ENCODE results near the gene GNAZ. TPM values are rescaled to one million over a fixed set of nuclear protein-coding genes. Genes with fewer than 3 reads are reported as not detected.

The GNAZ gene
- polyA plus RNA-seq, 1 donor from 2014 or later, result 52.0 TPM

- Histone ChIP-seq H3K27ac (ENCODE audit: low read length) (no peak overlapping the region), H2AFZ (ENCODE audit: low read depth, low read length) (no peak overlapping the region), H3K9me2 (ENCODE audit: insufficient read depth, low read length) (no peaks in the 10 kb centered on the region), H3K9me3 (ENCODE audit: low read length) (no peaks in the 10 kb centered on the region), H3K4me2 (ENCODE audit: low read length) (no peak overlapping the region), H4K20me1 (ENCODE audit: insufficient read depth) (no peaks in the 10 kb centered on the region), H3K9ac (ENCODE audit: low read length) (no peak overlapping the region), H3F3A (ENCODE audit: insufficient read depth, low read length, poor library complexity, severe bottlenecking) (no peaks in the 10 kb centered on the region), H3K36me3 (ENCODE audit: insufficient read depth, low read length) (no peaks in the 10 kb centered on the region), H3K79me2 (replicated peaks; ENCODE audit: insufficient read depth, low read length) (no peaks in the 10 kb centered on the region), H3K4me3 (ENCODE audit: low read length) (no peak overlapping the region), H3K27me3 (ENCODE audit: insufficient read depth, low read depth, low read length) (no peaks in the 10 kb centered on the region)
- TF ChIP-seq TAF1 (IDR thresholded peaks at IDR 0.05; ENCODE audit: low read depth) (no peak), POLR2AphosphoS5 (IDR thresholded peaks at IDR 0.05) (no peak), CTCF (IDR thresholded peaks at IDR 0.05; ENCODE audit: poor library complexity, severe bottlenecking) (no peak), EZH2 (IDR thresholded peaks at IDR 0.05; ENCODE audit: borderline replicate concordance, insufficient read depth, low read length, poor library complexity, severe bottlenecking) (no peak), EP300 (conservative IDR thresholded peaks at IDR 0.05; ENCODE audit: poor library complexity, severe bottlenecking) (no peak), RAD21 (conservative IDR thresholded peaks at IDR 0.05) (no peak), MXI1 (conservative IDR thresholded peaks at IDR 0.05; ENCODE audit: poor library complexity, severe bottlenecking) (no peak), SMC3 (conservative IDR thresholded peaks at IDR 0.05; ENCODE audit: poor library complexity) (no peak), REST (IDR thresholded peaks at IDR 0.05; ENCODE audit: borderline replicate concordance) (no peak)
Observed at GRCh38 chr22:23057331-23057730, 13.0 kb upstream of the GNAZ start.

- no peaks in the 10 kb centered on the region for H3K79me2 ChIP-seq (replicated peaks; ENCODE audit: insufficient read depth, low read length)
- H4K20me1 ChIP-seq (ENCODE audit: insufficient read depth), result no peaks in the 10 kb centered on the region
- TF ChIP-seq POLR2AphosphoS5 (IDR thresholded peaks at IDR 0.05) (no peak), MXI1 (conservative IDR thresholded peaks at IDR 0.05; ENCODE audit: poor library complexity, severe bottlenecking) (no peak), EP300 (conservative IDR thresholded peaks at IDR 0.05; ENCODE audit: poor library complexity, severe bottlenecking) (no peak), EZH2 (IDR thresholded peaks at IDR 0.05; ENCODE audit: borderline replicate concordance, insufficient read depth, low read length, poor library complexity, severe bottlenecking) (no peak), TAF1 (IDR thresholded peaks at IDR 0.05; ENCODE audit: low read depth) (no peak), SMC3 (conservative IDR thresholded peaks at IDR 0.05; ENCODE audit: poor library complexity) (no peak), RAD21 (conservative IDR thresholded peaks at IDR 0.05) (no peak), REST (IDR thresholded peaks at IDR 0.05; ENCODE audit: borderline replicate concordance) (no peak), CTCF (IDR thresholded peaks at IDR 0.05; ENCODE audit: poor library complexity, severe bottlenecking) (no peak)
- H3F3A ChIP-seq (ENCODE audit: insufficient read depth, low read length, poor library complexity, severe bottlenecking), result no peaks in the 10 kb centered on the region
- H3K9ac ChIP-seq (ENCODE audit: low read length), result no peak overlapping the region
- no peaks in the 10 kb centered on the region for H3K36me3 ChIP-seq (ENCODE audit: insufficient read depth, low read length)
- no peak overlapping the region for H2AFZ ChIP-seq (ENCODE audit: low read depth, low read length)
- no peak overlapping the region for H3K27ac ChIP-seq (ENCODE audit: low read length)
- no peak overlapping the region for H3K4me3 ChIP-seq (ENCODE audit: low read length)
- H3K9me2 ChIP-seq (ENCODE audit: insufficient read depth, low read length), result no peaks in the 10 kb centered on the region
- H3K27me3 ChIP-seq (ENCODE audit: insufficient read depth, low read depth, low read length), result no peaks in the 10 kb centered on the region
- no peak overlapping the region for H3K4me2 ChIP-seq (ENCODE audit: low read length)
- H3K9me3 ChIP-seq (ENCODE audit: low read length), result no peaks in the 10 kb centered on the region
Observed at GRCh38 chr22:23058063-23058462, 12.3 kb upstream of the GNAZ start.
